Neuronal stem cell (in vitro differentiated cells): ENCODE measurements around the gene PDK4.
A peak's percentile ranks its signal among the peaks of the same experiment; 100 is the strongest.
"Not testable (repeated sequence)": the region's sequence is repeated elsewhere in the genome, so short reads cannot be mapped to it uniquely, and the experiment has no call there.

Experiments
- DNase-seq: peaks from one replicate; pipeline ENCODE4 v3.0.0-alpha.2; 2013; ENCODE audit warnings: low spot score
- H2AFZ ChIP-seq: one replicate; pipeline ENCODE4 v1.6.1; 2013; ENCODE audit warnings: mild to moderate bottlenecking, low read length, inconsistent platforms
- H2AK5ac ChIP-seq: 2 replicates; pipeline ENCODE4 v1.6.1; 2013; ENCODE audit warnings: low read depth, mild to moderate bottlenecking, inconsistent platforms, low read length, moderate library complexity, mixed read lengths
- H2BK120ac ChIP-seq: 2 replicates; pipeline ENCODE4 v1.6.1; 2013; ENCODE audit warnings: low read depth, mild to moderate bottlenecking, inconsistent platforms, low read length, moderate library complexity, mixed read lengths
- H2BK12ac ChIP-seq: one replicate; pipeline ENCODE4 v1.6.1; 2013; ENCODE audit warnings: low read length, inconsistent platforms
- H2BK15ac ChIP-seq: 2 replicates; pipeline ENCODE4 v1.6.1; 2013; ENCODE audit warnings: mild to moderate bottlenecking, low read length, inconsistent platforms, mixed read lengths
- H2BK5ac ChIP-seq: one replicate; pipeline ENCODE4 v1.6.1; 2013; ENCODE audit warnings: inconsistent platforms, mild to moderate bottlenecking, low read length, moderate library complexity
- H3K14ac ChIP-seq: one replicate; pipeline ENCODE4 v1.6.1; 2013; ENCODE audit warnings: low read length, inconsistent platforms
- H3K18ac ChIP-seq: 2 replicates; pipeline ENCODE4 v1.6.1; 2013; ENCODE audit warnings: low read length, inconsistent platforms
- H3K23ac ChIP-seq: 2 replicates; pipeline ENCODE4 v1.6.1; 2013; ENCODE audit warnings: low read depth, mild to moderate bottlenecking, mixed read lengths, low read length, inconsistent platforms; ENCODE audit not compliant: poor library complexity
- H3K27ac ChIP-seq: replicated peaks from 3 replicates; pipeline ENCODE4 v1.5.1; 2013; ENCODE audit warnings: low read length, inconsistent platforms
- H3K27me3 ChIP-seq, 3 experiments: 2 replicates each; pipeline ENCODE4 v1.6.1; 2013; ENCODE audit warnings: low read length in 3 of 3, mild to moderate bottlenecking in 2 of 3, inconsistent platforms in 1 of 3, low read depth in 1 of 3, mixed read lengths in 1 of 3, moderate library complexity in 1 of 3; ENCODE audit not compliant: control insufficient read depth in 3 of 3, insufficient read depth in 3 of 3
- H3K36me3 ChIP-seq, 2 donors: replicated peaks in 1 of 2; 2 replicates each; pipeline ENCODE4 v1.6.1; 2013; ENCODE audit warnings: low read length in 2 of 2; ENCODE audit not compliant: control insufficient read depth in 2 of 2, insufficient read depth in 2 of 2
- H3K4ac ChIP-seq: 2 replicates; pipeline ENCODE4 v1.6.1; 2013; ENCODE audit warnings: inconsistent platforms, mild to moderate bottlenecking, low read length, moderate library complexity
- H3K4me1 ChIP-seq, 2 donors: 1 replicate in 1 of 2; 2 replicates in 1 of 2; pipeline ENCODE4 v1.6.1; 2013; ENCODE audit warnings: low read length in 2 of 2, low read depth in 1 of 2; ENCODE audit not compliant: control insufficient read depth in 2 of 2, insufficient read depth in 1 of 2
- H3K4me2 ChIP-seq: one replicate; pipeline ENCODE4 v1.6.1; 2013; ENCODE audit warnings: mild to moderate bottlenecking, low read length, inconsistent platforms; ENCODE audit not compliant: insufficient read depth, poor library complexity, severe bottlenecking
- H3K4me3 ChIP-seq, 2 donors: 2 replicates each; pipeline ENCODE4 v1.5.1; 2013; ENCODE audit warnings: low read length in 2 of 2, mild to moderate bottlenecking in 2 of 2, inconsistent platforms in 1 of 2, moderate library complexity in 1 of 2
- H3K79me1 ChIP-seq: one replicate; pipeline ENCODE4 v1.6.1; 2013; ENCODE audit warnings: low read depth, mild to moderate bottlenecking, inconsistent platforms, low read length, moderate library complexity
- H3K9ac ChIP-seq: one replicate; pipeline ENCODE4 v1.6.1; 2013; ENCODE audit warnings: mild to moderate bottlenecking, low read depth, low read length, inconsistent platforms; ENCODE audit not compliant: poor library complexity
- H3K9me3 ChIP-seq, 2 donors: replicated peaks in 1 of 2; 2 replicates each; pipeline versions ENCODE3 to v1.6.1; 2013; ENCODE audit warnings: low read length in 2 of 2, mild to moderate bottlenecking in 2 of 2, inconsistent platforms in 1 of 2, low read depth in 1 of 2, mixed read lengths in 1 of 2, moderate library complexity in 1 of 2; ENCODE audit not compliant: control insufficient read depth in 2 of 2, insufficient read depth in 1 of 2
- H4K8ac ChIP-seq: one replicate; pipeline ENCODE4 v1.6.1; 2013; ENCODE audit warnings: low read depth, mild to moderate bottlenecking, inconsistent platforms, low read length, moderate library complexity
- H4K91ac ChIP-seq: one replicate; pipeline ENCODE4 v1.6.1; 2013; ENCODE audit warnings: low read length, low read depth, mild to moderate bottlenecking, inconsistent platforms; ENCODE audit not compliant: poor library complexity
- WGBS, 2 donors: extraction: QIAGEN DNeasy Blood & Tissue Kit; methylation state at CpG; one replicate each; pipeline ENCODE4 v1.1.7; 2013; ENCODE audit warnings: missing lambda C conversion rate in 2 of 2, mixed read lengths in 1 of 2; ENCODE audit not compliant: insufficient read length in 2 of 2, insufficient replicate concordance in 1 of 2; ENCODE audit errors: extremely low coverage in 2 of 2; 5-methylcytosine and 5-hydroxymethylcytosine counted together

The PDK4 gene

GRCh38 chr7:95558864-95559263 lies 37.5 kb downstream of the PDK4 start:
- Histone ChIP-seq H2BK120ac (no peak overlapping the region), H3K79me1 (no peaks in the 10 kb centered on the region), H3K9ac (no peak overlapping the region), H3K4ac (no peak overlapping the region), H3K27ac (no peak overlapping the region), H3K9me3 (no peaks in the 10 kb centered on the region), H2AFZ (no peak overlapping the region), H2BK12ac (no peak overlapping the region), H2AK5ac (no peak overlapping the region), H3K14ac (no peak overlapping the region), H3K4me2 (no peak overlapping the region), H3K23ac (no peak overlapping the region), H3K36me3 (no peaks in the 10 kb centered on the region), H3K4me3 (no peak overlapping the region), H2BK15ac (no peak overlapping the region), H4K91ac (no peak overlapping the region), H2BK5ac (no peak overlapping the region), H3K4me1 (no peaks in the 10 kb centered on the region), H3K18ac (no peak overlapping the region), H3K27me3 (no peaks in the 10 kb centered on the region), H4K8ac (no peak overlapping the region)
- no CpG with 5 or more reads among the region's 3 CpGs for WGBS, 2 donors
- no peak for DNase-seq

DNA sequence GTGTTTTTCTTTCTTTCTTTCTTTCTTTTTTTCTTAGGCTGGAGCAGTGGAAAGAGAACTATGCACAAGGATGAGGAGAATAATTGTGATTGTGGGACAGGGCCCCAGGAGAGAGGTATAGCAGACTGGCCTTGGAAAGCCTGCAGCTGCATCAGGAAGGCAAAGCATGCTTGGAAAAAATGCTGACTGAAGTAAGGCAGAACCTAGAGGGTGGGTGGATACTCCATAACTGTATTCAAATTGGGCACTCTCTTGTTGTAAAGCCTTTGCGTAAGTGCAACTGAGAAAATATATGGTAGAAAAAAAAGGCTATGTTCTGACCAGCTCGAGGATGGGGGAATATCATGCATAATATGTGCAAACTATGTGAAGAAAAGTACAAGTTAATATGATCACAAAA lies 39.5 kb downstream of the PDK4 start:
- Histone ChIP-seq H2AFZ (no peak overlapping the region), H3K4me1 (no peaks in the 10 kb centered on the region), H3K23ac (no peak overlapping the region), H2BK120ac (no peak overlapping the region), H3K27ac (no peak overlapping the region), H3K36me3 (no peaks in the 10 kb centered on the region), H3K27me3 (no peaks in the 10 kb centered on the region), H2BK5ac (no peak overlapping the region), H3K9ac (no peak overlapping the region), H2BK12ac (no peak overlapping the region), H4K8ac (no peak overlapping the region), H3K14ac (no peak overlapping the region), H2AK5ac (no peak overlapping the region), H3K18ac (no peak overlapping the region), H2BK15ac (no peak overlapping the region), H3K9me3 (no peaks in the 10 kb centered on the region), H3K79me1 (no peaks in the 10 kb centered on the region), H4K91ac (no peak overlapping the region), H3K4me3 (no peak overlapping the region), H3K4me2 (no peak overlapping the region), H3K4ac (no peak overlapping the region)
- no CpG with 5 or more reads among the region's 2 CpGs for WGBS, 2 donors
- DNase-seq = no peak

- Histone ChIP-seq H2AK5ac (no peak overlapping the region), H3K9me3 (no peaks in the 10 kb centered on the region), H2BK15ac (no peak overlapping the region), H3K79me1 (no peaks in the 10 kb centered on the region), H2BK5ac (no peak overlapping the region), H3K9ac (no peak overlapping the region), H2BK12ac (no peak overlapping the region), H4K8ac (no peak overlapping the region), H3K4me1 (peaks cover 0 to 4% of the 10 kb centered on the region in 2 donors), H3K4me3 (no peak overlapping the region), H2AFZ (peak overlapping the region; percentile 6), H3K27me3 (no peaks in the 10 kb centered on the region), H3K18ac (no peak overlapping the region), H3K36me3 (no peaks in the 10 kb centered on the region), H4K91ac (no peak overlapping the region), H3K4me2 (no peak overlapping the region), H3K4ac (no peak overlapping the region), H3K23ac (no peak overlapping the region), H3K27ac (no peak overlapping the region), H3K14ac (no peak overlapping the region), H2BK120ac (no peak overlapping the region)
- WGBS, 2 donors = no CpG with 5 or more reads among the region's 2 CpGs
- no peak for DNase-seq
Measured at GRCh38 chr7:95553939-95554338, 42.4 kb downstream of the PDK4 start.

DNA sequence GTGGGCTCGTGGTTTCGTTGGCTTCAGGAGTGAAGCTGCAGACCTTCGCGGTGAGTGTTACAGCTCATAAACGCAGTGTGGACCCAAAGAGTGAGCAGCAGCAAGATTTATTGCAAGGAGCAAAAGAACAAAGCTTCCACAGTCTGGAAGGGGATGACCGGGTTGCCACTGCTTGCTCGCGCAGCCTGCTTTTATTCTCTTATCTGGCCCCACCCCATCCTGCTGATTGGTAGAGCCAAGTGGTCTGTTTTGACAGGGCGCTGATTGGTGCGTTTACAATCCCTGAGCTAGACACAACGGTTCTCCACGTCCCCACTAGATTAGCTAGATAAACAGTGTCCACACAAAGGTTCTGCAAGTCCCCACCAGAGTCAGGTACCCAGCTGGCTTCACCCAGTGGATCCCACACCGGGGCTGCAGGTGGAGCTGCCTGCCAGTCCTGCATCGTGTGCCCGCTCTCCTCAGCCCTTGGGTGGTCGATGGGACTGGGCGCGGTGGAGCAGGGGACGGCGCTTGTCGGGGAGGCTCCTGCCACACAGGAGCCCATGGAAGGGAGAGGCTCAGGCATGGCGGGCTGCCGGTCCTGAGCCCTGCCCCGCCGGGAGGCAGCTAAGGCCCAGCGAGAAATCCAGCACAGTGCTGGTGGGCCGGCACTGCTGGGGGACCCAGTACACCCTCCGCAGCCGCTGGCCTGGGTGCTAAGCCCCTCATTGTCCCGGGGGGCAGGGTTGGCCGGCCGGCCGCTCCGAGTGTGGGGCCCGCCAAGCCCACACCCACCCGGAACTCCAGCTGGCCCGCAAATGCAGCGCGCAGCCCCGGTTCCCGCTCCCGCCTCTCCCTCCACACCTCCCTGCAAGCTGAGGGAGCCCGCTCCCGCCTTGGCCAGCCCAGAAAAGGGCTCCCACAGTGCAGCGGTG lies 44.0 kb downstream of the PDK4 start:
- WGBS, 2 donors = no CpG with 5 or more reads among the region's 45 CpGs
- H2AFZ ChIP-seq, H3K9me3 ChIP-seq, H3K4me1 ChIP-seq, H2BK120ac ChIP-seq, H4K8ac ChIP-seq, H2AK5ac ChIP-seq, H3K27ac ChIP-seq, H3K4ac ChIP-seq, H4K91ac ChIP-seq, H3K36me3 ChIP-seq, H3K23ac ChIP-seq, H3K4me2 ChIP-seq, DNase-seq, H2BK5ac ChIP-seq, H2BK12ac ChIP-seq, H3K9ac ChIP-seq, H3K79me1 ChIP-seq, H2BK15ac ChIP-seq, H3K14ac ChIP-seq, H3K4me3 ChIP-seq, H3K27me3 ChIP-seq: not testable (repeated sequence)
- peak overlapping the region; percentile 32 for H3K18ac ChIP-seq
